Thoracic aorta (tissue), 2 donors: ENCODE data around the gene TIMM50. TPM values are rescaled to one million over a fixed set of nuclear protein-coding genes. Genes with fewer than 3 reads are reported as not detected.
"Not testable (repeated sequence)": the region's sequence is repeated elsewhere in the genome, so short reads cannot be mapped to it uniquely, and the experiment has no call there.

ENCODE experiments used
- ATAC-seq: fragments of 150-250 bp; one replicate; pipeline ENCODE4 v1.8.0; 2017; ENCODE audit warnings: low read depth; ENCODE audit not compliant: insufficient number of reproducible peaks, low FRiP score
- DNase-seq: peaks from one replicate; pipeline ENCODE4 v3.0.0-alpha.2; 2020; ENCODE audit warnings: low spot score
- H3K27ac ChIP-seq, 2 donors: fragments of 200-600 bp; sonication (generic); 1 replicate in 1 of 2; 2 replicates in 1 of 2; pipeline ENCODE4 v1.5.1; 2016; ENCODE audit warnings: mild to moderate bottlenecking in 2 of 2, moderate library complexity in 2 of 2
- H3K27me3 ChIP-seq: fragments of 200-600 bp; sonication (generic); replicated peaks from 2 replicates; pipeline ENCODE4 v1.6.0; 2016; ENCODE audit warnings: mild to moderate bottlenecking; ENCODE audit not compliant: insufficient read depth
- H3K36me3 ChIP-seq: fragments of 200-600 bp; sonication (generic); one replicate; pipeline ENCODE4 v1.5.1; 2016
- H3K4me1 ChIP-seq, 2 donors: fragments of 200-600 bp; sonication (generic); 1 replicate in 1 of 2; 2 replicates in 1 of 2; pipeline versions ENCODE4 v1.5.1 to v1.6.0; 2016; ENCODE audit warnings: low read depth in 2 of 2, mild to moderate bottlenecking in 1 of 2; ENCODE audit not compliant: control insufficient read depth in 1 of 2
- H3K4me3 ChIP-seq: fragments of 200-600 bp; sonication (generic); 2 replicates; pipeline ENCODE4 v1.5.1; 2016; ENCODE audit warnings: mild to moderate bottlenecking
- H3K9me3 ChIP-seq: fragments of 200-600 bp; sonication (generic); 2 replicates; pipeline ENCODE4 v1.5.1; 2016
- total RNA-seq, 2 donors: library from RNA; depleted of rRNA; stranded (reverse); fragments of >200 nt; gene quantifications; one replicate each; pipeline versions ENCODE4 v1.1.0 to v1.2.3, GENCODE V29; 2016
- TF ChIP-seq, protein P1 (sequence below): fragments of 200-600 bp; sonication (generic); IDR thresholded peaks from one replicate; pipeline ENCODE4 v1.5.1; 2019; ENCODE audit warnings: antibody characterized with exemption

The TIMM50 gene
- total RNA-seq, 2 donors from 2014 or later = 25.7 to 51.4 TPM

DNA sequence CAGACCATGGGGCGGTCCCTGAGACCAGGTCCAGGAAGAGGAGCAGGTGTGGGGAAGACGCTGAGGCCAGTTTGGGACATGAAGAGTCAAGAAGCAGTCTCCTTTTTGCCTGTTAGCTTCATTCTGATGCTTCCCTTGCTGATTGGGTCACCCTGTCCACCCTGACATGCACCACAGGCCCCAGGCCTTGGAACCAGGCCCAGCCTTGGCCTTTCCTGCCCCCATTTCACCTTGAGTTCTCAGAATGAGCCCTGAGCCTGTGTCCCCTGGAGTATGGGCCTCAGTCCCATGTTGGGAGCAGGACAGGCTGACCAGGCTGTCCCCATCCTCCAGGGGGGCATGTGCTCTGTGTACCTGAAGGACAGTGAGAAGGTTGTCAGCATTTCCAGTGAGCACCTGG, 4.9 kb upstream of the TIMM50 start:
- ATAC-seq = no peak

DNA sequence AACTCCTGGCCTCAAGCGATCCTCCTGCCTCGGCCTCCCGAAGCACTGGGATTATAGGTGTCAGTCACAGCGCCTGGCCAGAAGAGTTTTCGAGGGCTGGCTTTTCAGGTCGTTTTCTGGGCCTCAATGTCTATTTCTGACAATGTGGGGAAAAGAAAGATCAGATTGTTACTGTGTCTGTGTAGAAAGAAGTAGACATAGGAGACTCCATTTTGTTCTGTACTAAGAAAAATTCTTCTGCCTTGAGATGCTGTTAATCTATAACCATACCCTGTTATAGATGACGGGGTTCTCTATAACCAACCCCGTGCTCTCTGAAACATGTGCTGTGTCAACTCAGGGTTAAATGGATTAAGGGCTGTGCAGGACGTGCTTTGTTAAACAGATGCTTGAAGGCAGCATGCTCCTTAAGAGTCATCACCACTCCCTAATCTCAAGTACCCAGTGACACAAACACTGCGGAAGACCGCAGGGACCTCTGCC, 1.3 kb upstream of the TIMM50 start:
- DNase-seq, H3K27me3 ChIP-seq, H3K9me3 ChIP-seq, ATAC-seq, H3K4me3 ChIP-seq, H3K27ac ChIP-seq: not testable (repeated sequence)
- H3K4me1 ChIP-seq = peaks cover 11 to 21% of the 10 kb centered on the region in 2 donors
- peaks cover 14% of the 10 kb centered on the region for H3K36me3 ChIP-seq

More for the DNA sequence above, 4.9 kb upstream of the TIMM50 start:
- H3K36me3 ChIP-seq = peaks cover 44% of the 10 kb centered on the region
- H3K4me1 ChIP-seq = peaks cover 2 to 8% of the 10 kb centered on the region in 2 donors
- no peak overlapping the region for H3K4me3 ChIP-seq
- TF ChIP-seq, protein P1, sequence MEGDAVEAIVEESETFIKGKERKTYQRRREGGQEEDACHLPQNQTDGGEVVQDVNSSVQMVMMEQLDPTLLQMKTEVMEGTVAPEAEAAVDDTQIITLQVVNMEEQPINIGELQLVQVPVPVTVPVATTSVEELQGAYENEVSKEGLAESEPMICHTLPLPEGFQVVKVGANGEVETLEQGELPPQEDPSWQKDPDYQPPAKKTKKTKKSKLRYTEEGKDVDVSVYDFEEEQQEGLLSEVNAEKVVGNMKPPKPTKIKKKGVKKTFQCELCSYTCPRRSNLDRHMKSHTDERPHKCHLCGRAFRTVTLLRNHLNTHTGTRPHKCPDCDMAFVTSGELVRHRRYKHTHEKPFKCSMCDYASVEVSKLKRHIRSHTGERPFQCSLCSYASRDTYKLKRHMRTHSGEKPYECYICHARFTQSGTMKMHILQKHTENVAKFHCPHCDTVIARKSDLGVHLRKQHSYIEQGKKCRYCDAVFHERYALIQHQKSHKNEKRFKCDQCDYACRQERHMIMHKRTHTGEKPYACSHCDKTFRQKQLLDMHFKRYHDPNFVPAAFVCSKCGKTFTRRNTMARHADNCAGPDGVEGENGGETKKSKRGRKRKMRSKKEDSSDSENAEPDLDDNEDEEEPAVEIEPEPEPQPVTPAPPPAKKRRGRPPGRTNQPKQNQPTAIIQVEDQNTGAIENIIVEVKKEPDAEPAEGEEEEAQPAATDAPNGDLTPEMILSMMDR = no peak
- H3K27ac ChIP-seq = no peak overlapping the region
- no peaks in the 10 kb centered on the region for H3K27me3 ChIP-seq
- no peaks in the 10 kb centered on the region for H3K9me3 ChIP-seq
- no peak for DNase-seq

DNA sequence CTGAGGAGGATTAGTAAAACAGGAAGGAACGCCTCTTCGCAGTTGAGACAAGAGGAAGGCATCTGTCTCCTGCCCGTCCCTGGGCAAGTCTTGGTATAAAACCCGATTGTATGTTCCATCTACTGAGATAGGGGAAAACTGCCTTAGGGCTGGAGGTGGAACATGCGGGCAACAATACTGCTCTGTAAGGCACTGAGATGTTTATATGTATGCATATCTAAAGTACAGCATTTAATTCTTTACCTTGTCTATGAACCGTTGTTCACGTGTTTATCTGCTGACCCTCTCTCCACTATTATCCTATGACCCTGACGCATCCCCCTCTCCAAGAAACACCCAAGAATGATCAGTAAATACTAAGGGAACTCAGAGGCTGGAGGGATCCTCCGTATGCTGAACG, 722 bp upstream of the TIMM50 start:
- H3K27ac ChIP-seq = peak overlapping the region; percentile 36 to 57
- ATAC-seq (no peak), DNase-seq (no peak)
- peaks cover 9% of the 10 kb centered on the region for H3K36me3 ChIP-seq
- peaks cover 11 to 21% of the 10 kb centered on the region in 2 donors for H3K4me1 ChIP-seq
- peak overlapping the region; percentile 87 for H3K4me3 ChIP-seq
- TF ChIP-seq, protein P1 = no peak
- H3K27me3 ChIP-seq = no peaks in the 10 kb centered on the region
- no peaks in the 10 kb centered on the region for H3K9me3 ChIP-seq

DNA sequence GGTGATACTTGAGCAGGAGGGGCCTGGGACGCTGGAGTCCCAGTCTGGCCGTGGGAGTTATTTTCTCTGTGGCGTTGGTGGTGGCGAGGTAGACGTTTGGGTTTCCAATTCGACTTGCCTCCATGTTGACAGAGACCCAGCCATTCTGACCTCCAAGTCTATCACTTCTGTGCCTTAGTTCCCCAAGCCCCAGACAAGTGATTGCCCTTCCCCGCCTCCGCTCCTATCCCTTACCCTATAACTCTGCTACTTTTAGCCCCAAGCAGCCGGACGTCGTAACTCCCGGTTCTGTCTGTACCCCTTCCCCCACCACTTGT, 549 bp downstream of the TIMM50 start:
- peak overlapping the region; percentile 57 to 72 for H3K27ac ChIP-seq
- H3K4me3 ChIP-seq = peak overlapping the region; percentile 87

DNA sequence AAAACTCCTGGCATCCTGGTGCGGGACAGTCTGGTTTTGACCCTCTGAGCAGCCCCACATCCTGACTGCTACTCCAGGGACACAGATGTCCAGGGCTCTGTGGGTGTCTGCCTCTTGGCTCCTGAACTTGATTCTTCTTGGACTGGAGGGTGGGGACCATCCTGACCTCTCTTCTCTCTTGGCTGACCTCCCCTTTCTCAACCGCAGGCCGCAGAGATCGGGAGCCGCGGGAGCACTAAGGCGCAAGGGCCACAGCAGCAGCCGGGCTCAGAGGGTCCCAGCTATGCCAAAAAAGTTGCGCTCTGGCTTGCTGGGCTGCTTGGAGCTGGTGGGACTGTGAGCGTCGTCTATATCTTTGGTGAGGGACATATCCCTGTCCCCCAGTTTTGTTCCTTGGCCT, 1.0 kb downstream of the TIMM50 start:
- TF ChIP-seq, protein P1 = no peak
- ATAC-seq (no peak), DNase-seq (no peak)
- Histone ChIP-seq H3K9me3 (no peaks in the 10 kb centered on the region), H3K27me3 (no peaks in the 10 kb centered on the region), H3K4me3 (peak overlapping the region; percentile 87), H3K36me3 (peaks cover 8% of the 10 kb centered on the region), H3K4me1 (peaks cover 11 to 21% of the 10 kb centered on the region in 2 donors), H3K27ac (no peak overlapping the region)

More for the DNA sequence above, 549 bp downstream of the TIMM50 start:
- TF ChIP-seq, protein P1 = no peak
- no peaks in the 10 kb centered on the region for H3K27me3 ChIP-seq
- no peaks in the 10 kb centered on the region for H3K9me3 ChIP-seq
- peaks cover 9% of the 10 kb centered on the region for H3K36me3 ChIP-seq
- ATAC-seq (no peak), DNase-seq (no peak)
- peaks cover 11 to 21% of the 10 kb centered on the region in 2 donors for H3K4me1 ChIP-seq

DNA sequence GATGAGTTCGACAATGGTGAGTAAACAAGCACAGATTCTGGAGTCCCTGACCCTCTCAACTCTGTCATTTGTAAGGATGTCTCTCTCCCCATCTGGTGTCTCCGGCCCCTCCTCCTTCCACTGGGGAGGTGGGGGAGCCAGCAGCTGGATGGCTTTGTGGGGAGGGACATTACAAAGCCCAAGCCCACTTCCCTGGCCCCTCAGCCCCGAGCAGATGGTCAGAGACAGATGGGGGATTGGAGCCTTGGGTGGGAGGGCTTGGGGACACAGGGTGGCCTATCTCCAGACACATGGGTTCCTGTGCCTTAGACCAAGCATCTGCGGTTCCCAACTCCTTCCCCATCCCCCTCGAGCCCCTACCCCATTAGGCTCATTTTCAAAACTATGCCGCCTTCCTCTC, 2.5 kb downstream of the TIMM50 start:
- Histone ChIP-seq H3K4me3 (no peak overlapping the region), H3K27ac (no peak overlapping the region), H3K27me3 (no peaks in the 10 kb centered on the region), H3K4me1 (peaks cover 11 to 21% of the 10 kb centered on the region in 2 donors), H3K36me3 (peaks cover 13% of the 10 kb centered on the region), H3K9me3 (no peaks in the 10 kb centered on the region)
- ATAC-seq = no peak
- DNase-seq = no peak
- TF ChIP-seq, protein P1 = no peak
